ENCODE measurements around the gene CNTN5.

The CNTN5 gene

DNA sequence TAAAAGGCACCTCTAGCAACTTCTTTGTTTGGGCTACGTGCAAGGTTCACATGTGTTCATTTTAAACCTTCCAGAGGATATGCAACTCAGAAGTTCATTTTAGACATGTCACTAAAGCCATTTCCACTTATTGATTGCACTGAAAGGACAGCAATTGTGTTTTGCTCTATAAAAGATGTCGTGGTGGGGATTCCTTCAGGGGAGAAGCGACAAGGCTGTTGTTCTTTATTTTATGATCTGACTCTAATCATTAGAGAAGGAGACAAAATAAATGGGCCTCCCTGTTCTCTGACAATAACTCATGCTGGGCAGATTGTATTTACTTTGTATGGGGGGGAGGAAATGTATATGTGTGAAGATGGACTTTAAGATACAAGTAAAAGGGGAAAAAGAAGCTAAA, 1296.2 kb downstream of the CNTN5 start (continued):
- TF ChIP-seq TSHZ2 (CRISPR knock-in tag; IDR thresholded peaks at IDR 0.05), result no peak
- TF ChIP-seq CSDC2 (CRISPR knock-in tag; IDR thresholded peaks at IDR 0.05), result no peak
- TF ChIP-seq TOX (CRISPR knock-in tag; IDR thresholded peaks at IDR 0.05; ENCODE audit: borderline replicate concordance), result no peak
- no peak for TF ChIP-seq SNAI2 (CRISPR knock-in tag; IDR thresholded peaks at IDR 0.05)
- TF ChIP-seq BACH2 (CRISPR knock-in tag; IDR thresholded peaks at IDR 0.05; ENCODE audit: borderline replicate concordance), result no peak

DNA sequence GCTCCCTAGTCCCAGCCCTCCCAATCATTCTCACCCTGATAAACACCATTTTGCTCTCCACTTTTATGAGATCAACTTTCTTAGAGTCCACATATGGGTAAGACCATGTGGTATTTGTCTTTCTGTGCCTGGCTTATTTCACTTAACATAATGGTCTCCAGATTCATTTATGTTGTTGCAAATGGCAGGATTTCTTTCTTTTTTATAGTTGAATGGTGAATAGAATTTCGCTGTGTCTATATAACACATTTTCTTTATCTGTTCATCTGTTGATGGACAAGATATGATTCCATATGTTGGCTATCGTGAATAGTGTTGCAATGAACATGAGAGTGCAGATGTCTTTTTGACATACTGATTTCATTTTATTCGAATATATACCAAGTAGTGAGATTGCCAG, 1298.9 kb downstream of the CNTN5 start:
- no peak for ATAC-seq
- TF ChIP-seq, protein P1, sequence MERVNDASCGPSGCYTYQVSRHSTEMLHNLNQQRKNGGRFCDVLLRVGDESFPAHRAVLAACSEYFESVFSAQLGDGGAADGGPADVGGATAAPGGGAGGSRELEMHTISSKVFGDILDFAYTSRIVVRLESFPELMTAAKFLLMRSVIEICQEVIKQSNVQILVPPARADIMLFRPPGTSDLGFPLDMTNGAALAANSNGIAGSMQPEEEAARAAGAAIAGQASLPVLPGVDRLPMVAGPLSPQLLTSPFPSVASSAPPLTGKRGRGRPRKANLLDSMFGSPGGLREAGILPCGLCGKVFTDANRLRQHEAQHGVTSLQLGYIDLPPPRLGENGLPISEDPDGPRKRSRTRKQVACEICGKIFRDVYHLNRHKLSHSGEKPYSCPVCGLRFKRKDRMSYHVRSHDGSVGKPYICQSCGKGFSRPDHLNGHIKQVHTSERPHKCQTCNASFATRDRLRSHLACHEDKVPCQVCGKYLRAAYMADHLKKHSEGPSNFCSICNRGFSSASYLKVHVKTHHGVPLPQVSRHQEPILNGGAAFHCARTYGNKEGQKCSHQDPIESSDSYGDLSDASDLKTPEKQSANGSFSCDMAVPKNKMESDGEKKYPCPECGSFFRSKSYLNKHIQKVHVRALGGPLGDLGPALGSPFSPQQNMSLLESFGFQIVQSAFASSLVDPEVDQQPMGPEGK (CRISPR knock-in tag; IDR thresholded peaks at IDR 0.05; ENCODE audit: borderline replicate concordance), result no peak
- TF ChIP-seq TOX (CRISPR knock-in tag; IDR thresholded peaks at IDR 0.05; ENCODE audit: borderline replicate concordance), result no peak
- TF ChIP-seq TCF4 (CRISPR knock-in tag; IDR thresholded peaks at IDR 0.05; ENCODE audit: borderline replicate concordance), result no peak
- no peak for TF ChIP-seq BACH2 (CRISPR knock-in tag; IDR thresholded peaks at IDR 0.05; ENCODE audit: borderline replicate concordance)
- no peak for TF ChIP-seq ISL1 (CRISPR knock-in tag; IDR thresholded peaks at IDR 0.05)
- no peak for TF ChIP-seq RARB (CRISPR knock-in tag; IDR thresholded peaks at IDR 0.05)
- no peak for TF ChIP-seq CREB5 (CRISPR knock-in tag; IDR thresholded peaks at IDR 0.05; ENCODE audit: low read depth)
- TF ChIP-seq ZFP3 (CRISPR knock-in tag; IDR thresholded peaks at IDR 0.05), result no peak
- TF ChIP-seq GLIS3 (CRISPR knock-in tag; IDR thresholded peaks at IDR 0.05), result no peak
- TF ChIP-seq SNAI2 (CRISPR knock-in tag; IDR thresholded peaks at IDR 0.05), result no peak
- TF ChIP-seq ZNF565 (CRISPR knock-in tag; conservative IDR thresholded peaks at IDR 0.05; ENCODE audit: low read depth), result no peak
- no peak for TF ChIP-seq ZNF70 (CRISPR knock-in tag; IDR thresholded peaks at IDR 0.05)
- no peak for TF ChIP-seq ESRRG (CRISPR knock-in tag; IDR thresholded peaks at IDR 0.05)
- TF ChIP-seq ZNF8 (CRISPR knock-in tag; IDR thresholded peaks at IDR 0.05), result no peak
- TF ChIP-seq ZFP30 (CRISPR knock-in tag; IDR thresholded peaks at IDR 0.05), result no peak
- no peak for TF ChIP-seq OSR1 (CRISPR knock-in tag; IDR thresholded peaks at IDR 0.05)
- no peak for TF ChIP-seq ZC3H10 (CRISPR knock-in tag; IDR thresholded peaks at IDR 0.05)
- TF ChIP-seq CSRNP3 (CRISPR knock-in tag; IDR thresholded peaks at IDR 0.05), result no peak

- ATAC-seq, result no peak
- no peak for TF ChIP-seq TCF4 (CRISPR knock-in tag; IDR thresholded peaks at IDR 0.05; ENCODE audit: borderline replicate concordance)
Observed at GRCh38 chr11:100328626-100329340, 1308.0 kb downstream of the CNTN5 start.

DNA sequence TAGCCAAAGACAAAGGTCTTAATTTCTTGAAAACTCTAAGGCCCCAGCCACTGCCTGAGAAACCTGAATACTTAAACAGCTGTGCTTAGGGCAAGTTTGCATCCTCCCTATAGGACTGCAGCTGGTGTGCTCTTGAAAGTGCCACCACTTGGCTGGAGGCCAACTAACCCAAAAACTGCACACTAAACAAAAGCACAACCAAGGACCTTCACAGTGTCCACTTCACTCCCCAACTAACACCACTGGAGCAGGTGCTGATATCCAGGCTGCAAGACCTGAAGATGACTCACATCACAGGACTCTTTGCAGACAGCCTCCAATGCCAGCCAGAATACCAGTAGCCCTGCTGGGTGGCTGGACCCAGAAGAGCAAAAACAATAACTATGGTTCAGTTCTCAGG, 1308.6 kb downstream of the CNTN5 start:
- TF ChIP-seq CREB5 (CRISPR knock-in tag; IDR thresholded peaks at IDR 0.05; ENCODE audit: low read depth) (no peak), ZNF8 (CRISPR knock-in tag; IDR thresholded peaks at IDR 0.05) (no peak), ZNF565 (CRISPR knock-in tag; conservative IDR thresholded peaks at IDR 0.05; ENCODE audit: low read depth) (no peak), CSDC2 (CRISPR knock-in tag; IDR thresholded peaks at IDR 0.05) (no peak), RARB (CRISPR knock-in tag; IDR thresholded peaks at IDR 0.05) (no peak), ARNTL (CRISPR knock-in tag; IDR thresholded peaks at IDR 0.05; ENCODE audit: borderline replicate concordance, low read depth) (no peak), ZC3H10 (CRISPR knock-in tag; IDR thresholded peaks at IDR 0.05) (no peak)
- ATAC-seq, result no peak

All from SK-N-SH treated with all-trans-retinoic acid at 6 μM for 48 hours (cell line).